HepG2 (cell line): ENCODE results near the gene WNT4. TPM values are rescaled to one million over a fixed set of nuclear protein-coding genes. Genes with fewer than 3 reads are reported as not detected.

Experiments
- ATAC-seq: fragments of 200-7000 bp; cut with Tn5 transposase; 3 replicates; pipeline ENCODE4 v1.9.1; 2020; ENCODE audit warnings: mild to moderate bottlenecking, moderate library complexity
- BruUV-seq: library from RNA; stranded (reverse); fragments of 400-500 nt; replicated peaks from 2 replicates; lab custom pipeline; 2021; lab: Mats Ljungman, UMichigan
- CTCF ChIA-PET: fragments of 300-600 bp; formaldehyde crosslinking; extraction: SDS; loops from one replicate; lab custom pipeline; 2021; ENCODE audit warnings: low total read pairs, inconsistent platforms, low intra/inter-chr PET ratio; lab: Yijun Ruan, JAX
- POLR2A ChIA-PET: fragments of 350-600 bp; sonication (Branson Sonifier 250); formaldehyde crosslinking; loops from one replicate; lab custom pipeline; 2020; ENCODE audit warnings: antibody characterized with exemption, inconsistent platforms; lab: Yijun Ruan, JAX
- DNase-seq: peaks from one replicate; pipeline ENCODE4 v3.0.0-alpha.2; 2015; ENCODE audit warnings: low spot score
- FAIRE-seq: peaks from 3 replicates; lab custom pipeline; 2011; peaks lifted over from hg19 to GRCh38; lab: Jason Lieb, UNC
- H2AFZ ChIP-seq: one replicate; pipeline ENCODE4 v1.6.1; 2011; ENCODE audit warnings: low read length, inconsistent platforms
- H3K27ac ChIP-seq: fragments of 300-600 bp; 3 replicates; pipeline ENCODE4 v1.8.0; 2011; ENCODE audit warnings: mixed run types, mild to moderate bottlenecking, mixed read lengths, low read length, inconsistent platforms; ENCODE audit not compliant: insufficient read depth; ENCODE audit errors: extremely low read length
- H3K27me3 ChIP-seq, 2 experiments: fragments of 200-600 bp in 1 of 2; 2 replicates in 1 of 2; 3 replicates in 1 of 2; pipeline versions ENCODE4 v1.6.0 to v1.8.0; 2011; ENCODE audit warnings: low read length in 2 of 2, mild to moderate bottlenecking in 2 of 2, moderate library complexity in 2 of 2, inconsistent platforms in 1 of 2; ENCODE audit not compliant: insufficient read depth in 2 of 2, control insufficient read depth in 1 of 2
- H3K36me3 ChIP-seq, 2 experiments: fragments of 200-600 bp in 1 of 2; replicated peaks in 1 of 2; 2 replicates in 1 of 2; 3 replicates in 1 of 2; pipeline versions ENCODE4 v1.5.1 to v1.8.0; 2011; ENCODE audit warnings: low read length in 2 of 2, inconsistent platforms in 1 of 2; ENCODE audit not compliant: insufficient read depth in 2 of 2, control insufficient read depth in 1 of 2
- H3K4me1 ChIP-seq: 2 replicates; pipeline ENCODE4 v1.5.1; 2012; ENCODE audit warnings: low read length, inconsistent platforms; ENCODE audit not compliant: insufficient read depth
- H3K4me2 ChIP-seq: 2 replicates; pipeline ENCODE4 v1.6.0; 2011; ENCODE audit warnings: low read depth, low read length, inconsistent platforms
- H3K4me3 ChIP-seq, 3 experiments: fragments of 200-600 bp in 1 of 3; sonication (generic), shearing (Covaris generic) in 1 of 3; replicated peaks in 1 of 3; 2 replicates each; pipeline ENCODE4 v1.5.1; 2011 to 2016; ENCODE audit warnings: low read length in 3 of 3, inconsistent platforms in 2 of 3, low read depth in 2 of 3, mild to moderate bottlenecking in 2 of 3, control low read depth in 1 of 3, mixed read lengths in 1 of 3; ENCODE audit not compliant: insufficient read depth in 1 of 3
- H3K79me2 ChIP-seq: one replicate; pipeline ENCODE4 v1.6.1; 2011; ENCODE audit warnings: low read length, inconsistent platforms; ENCODE audit not compliant: insufficient read depth
- H3K9ac ChIP-seq: 2 replicates; pipeline ENCODE4 v1.6.0; 2011; ENCODE audit warnings: mild to moderate bottlenecking, low read depth, low read length, inconsistent platforms; ENCODE audit not compliant: insufficient read depth
- H3K9me3 ChIP-seq: 2 replicates; pipeline ENCODE4 v1.5.1; 2012; ENCODE audit warnings: mild to moderate bottlenecking, low read length
- H4K20me1 ChIP-seq: 2 replicates; pipeline ENCODE4 v1.6.0; 2011; ENCODE audit warnings: inconsistent platforms, mild to moderate bottlenecking, low read length, moderate library complexity; ENCODE audit not compliant: insufficient read depth
- AGO1 ChIP-seq: fragments of 200-400 bp; formaldehyde crosslinking; IDR thresholded peaks from 2 replicates; pipeline ENCODE4 v1.6.1; 2017; ENCODE audit warnings: mild to moderate bottlenecking, low read depth, low read length, moderate library complexity; ENCODE audit not compliant: poor library complexity, severe bottlenecking
- ARHGAP35 ChIP-seq: sonication (generic); formaldehyde crosslinking; IDR thresholded peaks from 2 replicates; pipeline ENCODE4 v1.9.0; 2022; ENCODE audit warnings: mild to moderate bottlenecking, inconsistent platforms, moderate library complexity, missing genetic modification reagents, borderline replicate concordance
- CBFB ChIP-seq: sonication (generic); formaldehyde crosslinking; IDR thresholded peaks from 2 replicates; pipeline ENCODE4 v1.4.0; 2020; ENCODE audit warnings: missing genetic modification reagents
- ELF3 ChIP-seq: IDR thresholded peaks from 2 replicates; pipeline ENCODE4 v1.6.1; 2016; ENCODE audit warnings: missing genetic modification reagents, missing compliant biosample characterization
- GLI4 ChIP-seq: sonication (generic); formaldehyde crosslinking; IDR thresholded peaks from 2 replicates; pipeline ENCODE4 v1.5.1; 2020; ENCODE audit warnings: missing genetic modification reagents, mild to moderate bottlenecking, moderate library complexity, borderline replicate concordance
- GPN1 ChIP-seq: sonication (generic); formaldehyde crosslinking; IDR thresholded peaks from 2 replicates; pipeline ENCODE4 v1.5.1; 2020; ENCODE audit warnings: missing genetic modification reagents, borderline replicate concordance
- PCBP1 ChIP-seq: fragments of 200-400 bp; formaldehyde crosslinking; IDR thresholded peaks from 2 replicates; pipeline ENCODE4 v1.6.1; 2017; ENCODE audit warnings: mild to moderate bottlenecking, low read depth, low read length, borderline replicate concordance
- RXRB ChIP-seq: IDR thresholded peaks from 2 replicates; pipeline ENCODE4 v1.6.1; 2016; ENCODE audit warnings: borderline replicate concordance, missing genetic modification reagents, missing compliant biosample characterization
- SMARCE1 ChIP-seq: fragments of 450-650 bp; IDR thresholded peaks from 2 replicates; pipeline ENCODE4 v1.6.1; 2017; ENCODE audit warnings: borderline replicate concordance
- ZFX ChIP-seq: sonication (generic); formaldehyde crosslinking; IDR thresholded peaks from 2 replicates; pipeline ENCODE4 v1.4.0; 2020; ENCODE audit warnings: mild to moderate bottlenecking, low read depth, missing genetic modification reagents, moderate library complexity
- ZNF143 ChIP-seq: sonication (generic); formaldehyde crosslinking; IDR thresholded peaks from 2 replicates; pipeline ENCODE4 v1.4.0; 2020; ENCODE audit warnings: missing genetic modification reagents
- ZNF337 ChIP-seq: sonication (generic); formaldehyde crosslinking; IDR thresholded peaks from 2 replicates; pipeline ENCODE4 v1.5.1; 2020; ENCODE audit warnings: missing genetic modification reagents, low read depth, mild to moderate bottlenecking, borderline replicate concordance
- ZNF577 ChIP-seq: sonication (generic); formaldehyde crosslinking; IDR thresholded peaks from 2 replicates; pipeline ENCODE4 v1.4.0; 2020; ENCODE audit warnings: mild to moderate bottlenecking, low read depth, missing genetic modification reagents, borderline replicate concordance
- WGBS: methylation state at CpG from one replicate; pipeline ENCODE4 v1.1.6; 2017; ENCODE audit warnings: low lambda C conversion rate; 5-methylcytosine and 5-hydroxymethylcytosine counted together
- in situ Hi-C: cut with HindIII; loops from 2 replicates; pipeline ENCODE4 v1.10.0; 2017; ENCODE audit warnings: low pct_unique_long_range_greater_than_20kb; ENCODE audit not compliant: extremely low pct_ligation_motif_present
- intact Hi-C: fragments of 100-400 bp; cut with micrococcal nuclease; formaldehyde crosslinking; loops from one replicate; pipeline ENCODE4 v1.10.0; 2022; ENCODE audit not compliant: unreplicated experiment
- polyA plus RNA-seq, 8 experiments: library from polyadenylated mRNA; depleted of rRNA in 3 of 8; stranded (reverse) in 7 of 8; unstranded in 1 of 8; fragments of >200 nt; fragmentation: Illumina TruSeq in 4 of 8; extraction: Trizol in 4 of 8; gene quantifications; 2 replicates each; pipeline versions ENCODE4 v1.2.1 to v1.2.3, GENCODE V29; 2011 to 2016; ENCODE audit warnings: low read depth in 4 of 8, missing spikeins in 1 of 8, mixed read lengths in 1 of 8; ENCODE audit not compliant: insufficient read depth in 1 of 8
- total RNA-seq, 5 experiments: library from RNA; depleted of rRNA; stranded (reverse); fragments of >200 nt; fragmentation: Illumina TruSeq; extraction: Trizol; gene quantifications; 2 replicates each; pipeline ENCODE4 v1.2.3, GENCODE V29; 2016; ENCODE audit warnings: low read depth in 1 of 5
- TF ChIP-seq, protein P1 (sequence below): sonication (generic); formaldehyde crosslinking; conservative IDR thresholded peaks from 2 replicates; pipeline ENCODE4 v1.4.0; 2020; ENCODE audit warnings: missing genetic modification reagents

WNT4 gene
- total and polyA plus RNA-seq, 2 of the 13 experiments (the other 11 are each of a cell fraction or from before 2014, with no cell fraction given), result not detected

DNA sequence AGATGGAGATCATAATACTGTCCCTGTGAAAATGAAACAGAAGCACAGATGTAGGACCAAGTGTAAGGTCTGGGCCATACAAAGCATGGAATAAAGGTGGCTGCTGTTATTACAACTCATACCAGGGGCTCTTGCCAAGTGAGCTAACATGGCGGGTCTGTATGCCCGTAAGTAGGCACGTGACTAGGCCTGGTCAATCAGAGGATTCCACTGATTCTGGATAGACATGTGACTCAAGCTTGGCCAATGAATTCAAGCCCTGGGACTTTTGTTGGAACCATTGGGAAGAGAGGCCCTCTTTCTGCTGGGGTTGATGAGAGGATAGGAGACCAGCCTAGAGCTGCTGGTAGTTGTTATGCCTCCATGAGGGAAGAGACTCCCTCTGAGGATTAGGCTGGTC is 47.8 kb upstream of the WNT4 start:
- in situ Hi-C loops (no loop called here), intact Hi-C loops (no loop called here)
- H3K4me2 ChIP-seq, result no peak overlapping the region
- no TSS peak for BruUV-seq
- no peaks in the 10 kb centered on the region for H3K36me3 ChIP-seq
- no peak overlapping the region for H2AFZ ChIP-seq
- no peak overlapping the region for H3K27ac ChIP-seq
- no peaks in the 10 kb centered on the region for H3K4me1 ChIP-seq
- DNase-seq, result no peak
- no peak for FAIRE-seq
- no peaks in the 10 kb centered on the region for H4K20me1 ChIP-seq
- no peaks in the 10 kb centered on the region for H3K79me2 ChIP-seq
- TF ChIP-seq SMARCE1 (no peak), ZNF337 (CRISPR knock-in tag) (no peak), CBFB (CRISPR knock-in tag) (no peak), GLI4 (no peak), ZFX (CRISPR knock-in tag) (no peak), AGO1 (no peak), ARHGAP35 (CRISPR knock-in tag) (no peak), ELF3 (CRISPR knock-in tag) (no peak), ZNF143 (CRISPR knock-in tag) (no peak), RXRB (CRISPR knock-in tag) (no peak), GPN1 (no peak), PCBP1 (no peak), ZNF577 (CRISPR knock-in tag) (no peak)
- TF ChIP-seq, protein P1, sequence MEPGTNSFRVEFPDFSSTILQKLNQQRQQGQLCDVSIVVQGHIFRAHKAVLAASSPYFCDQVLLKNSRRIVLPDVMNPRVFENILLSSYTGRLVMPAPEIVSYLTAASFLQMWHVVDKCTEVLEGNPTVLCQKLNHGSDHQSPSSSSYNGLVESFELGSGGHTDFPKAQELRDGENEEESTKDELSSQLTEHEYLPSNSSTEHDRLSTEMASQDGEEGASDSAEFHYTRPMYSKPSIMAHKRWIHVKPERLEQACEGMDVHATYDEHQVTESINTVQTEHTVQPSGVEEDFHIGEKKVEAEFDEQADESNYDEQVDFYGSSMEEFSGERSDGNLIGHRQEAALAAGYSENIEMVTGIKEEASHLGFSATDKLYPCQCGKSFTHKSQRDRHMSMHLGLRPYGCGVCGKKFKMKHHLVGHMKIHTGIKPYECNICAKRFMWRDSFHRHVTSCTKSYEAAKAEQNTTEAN (CRISPR knock-in tag), result no peak
- POLR2A ChIA-PET, result no interaction called here
- H3K9me3 ChIP-seq, result no peaks in the 10 kb centered on the region
- ATAC-seq, result no peak
- no peak overlapping the region for H3K9ac ChIP-seq
- H3K4me3 ChIP-seq, result no peak overlapping the region
- 6% methylated on average over 3 of the region's 3 CpGs for WGBS
- CTCF ChIA-PET, result no interaction called here
- peaks cover 3 to 29% of the 10 kb centered on the region in 2 experiments; a peak in 3 of 5 replicates for H3K27me3 ChIP-seq
